ENCODE results near the gene RBM47.

Gene RBM47

DNA sequence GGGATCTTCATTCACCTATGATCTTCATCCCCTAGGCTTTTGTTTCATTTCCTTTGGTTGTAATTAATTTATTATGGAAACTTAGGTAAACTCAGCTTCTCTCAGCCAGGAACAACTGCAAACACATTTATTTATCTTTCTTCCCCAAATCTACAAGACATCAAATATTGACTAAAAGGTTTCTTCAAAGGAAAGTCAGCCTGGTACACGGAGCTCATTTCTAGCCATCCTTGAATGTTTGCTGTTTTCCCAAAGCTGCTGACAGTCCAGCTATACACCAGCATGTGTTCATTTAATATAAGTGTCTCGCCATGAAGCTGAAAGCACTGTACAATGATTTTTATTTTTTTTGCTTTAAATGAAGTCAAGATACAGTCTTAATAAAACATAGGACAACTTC is 16.8 kb downstream of the RBM47 start:
- Histone ChIP-seq H3K4me3 (ENCODE audit: low read length, poor library complexity, severe bottlenecking) (no peak overlapping the region), H3K27me3 (ENCODE audit: insufficient read depth, low read length, poor library complexity, severe bottlenecking) (no peaks in the 10 kb centered on the region), H3K4me2 (ENCODE audit: low read depth, low read length, poor library complexity, severe bottlenecking) (no peak overlapping the region), H3K9ac (ENCODE audit: low read depth, low read length, poor library complexity, severe bottlenecking) (no peak overlapping the region), H3K79me2 (ENCODE audit: insufficient read depth, low read length) (no peaks in the 10 kb centered on the region), H3K4me1 (ENCODE audit: insufficient read depth, low read length, poor library complexity, severe bottlenecking) (no peaks in the 10 kb centered on the region), H3F3A (ENCODE audit: low read depth) (no peaks in the 10 kb centered on the region), H2AFZ (ENCODE audit: low read length) (no peak overlapping the region), H4K20me1 (ENCODE audit: insufficient read depth, low read length, poor library complexity, severe bottlenecking) (no peaks in the 10 kb centered on the region), H3K36me3 (ENCODE audit: insufficient read depth, low read length) (no peaks in the 10 kb centered on the region), H3K9me2 (replicated peaks; ENCODE audit: low read depth, low read length) (no peaks in the 10 kb centered on the region), H3K9me3 (ENCODE audit: insufficient read depth, low read depth, low read length) (no peaks in the 10 kb centered on the region)
- no peak for TF ChIP-seq EZH2phosphoT487 (IDR thresholded peaks at IDR 0.05; ENCODE audit: borderline replicate concordance)
- no peak for TF ChIP-seq CTCF (conservative IDR thresholded peaks at IDR 0.05; ENCODE audit: low read length)

GRCh38 chr4:40612283-40612682 is 17.4 kb downstream of the RBM47 start:
- Histone ChIP-seq H3F3A (ENCODE audit: low read depth) (no peaks in the 10 kb centered on the region), H3K27me3 (ENCODE audit: insufficient read depth, low read length, poor library complexity, severe bottlenecking) (no peaks in the 10 kb centered on the region), H3K79me2 (ENCODE audit: insufficient read depth, low read length) (no peaks in the 10 kb centered on the region), H3K36me3 (ENCODE audit: insufficient read depth, low read length) (no peaks in the 10 kb centered on the region), H3K4me2 (ENCODE audit: low read depth, low read length, poor library complexity, severe bottlenecking) (no peak overlapping the region), H2AFZ (ENCODE audit: low read length) (no peak overlapping the region), H3K4me3 (ENCODE audit: low read length, poor library complexity, severe bottlenecking) (no peak overlapping the region), H4K20me1 (ENCODE audit: insufficient read depth, low read length, poor library complexity, severe bottlenecking) (no peaks in the 10 kb centered on the region), H3K9me3 (ENCODE audit: insufficient read depth, low read depth, low read length) (no peaks in the 10 kb centered on the region), H3K4me1 (ENCODE audit: insufficient read depth, low read length, poor library complexity, severe bottlenecking) (no peaks in the 10 kb centered on the region), H3K9ac (ENCODE audit: low read depth, low read length, poor library complexity, severe bottlenecking) (no peak overlapping the region), H3K9me2 (replicated peaks; ENCODE audit: low read depth, low read length) (no peaks in the 10 kb centered on the region)
- no peak for TF ChIP-seq CTCF (conservative IDR thresholded peaks at IDR 0.05; ENCODE audit: low read length)

DNA sequence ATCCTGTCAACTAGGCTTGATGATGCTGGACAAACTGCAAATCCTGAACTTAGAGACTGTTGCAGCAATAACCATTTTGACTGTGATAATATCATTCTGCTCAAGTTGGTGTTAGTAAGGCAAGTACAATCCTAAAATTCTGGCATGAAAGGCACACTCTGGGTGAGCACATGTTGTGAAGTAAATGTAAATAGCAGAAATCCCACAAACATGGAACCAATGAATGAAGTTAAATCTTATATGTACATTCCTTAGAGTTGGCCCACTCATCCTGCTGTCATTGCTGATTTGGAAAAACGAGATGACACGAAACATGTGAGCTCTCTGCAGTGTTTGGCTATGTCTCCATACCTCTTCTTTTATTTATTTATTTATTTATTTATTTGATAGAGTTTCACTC is 21.0 kb downstream of the RBM47 start:
- H3K9ac ChIP-seq (ENCODE audit: low read depth, low read length, poor library complexity, severe bottlenecking), result no peak overlapping the region
- H3K4me3 ChIP-seq (ENCODE audit: low read length, poor library complexity, severe bottlenecking), result no peak overlapping the region
- H3F3A ChIP-seq (ENCODE audit: low read depth), result no peaks in the 10 kb centered on the region
- no peaks in the 10 kb centered on the region for H3K79me2 ChIP-seq (ENCODE audit: insufficient read depth, low read length)
- TF ChIP-seq EZH2phosphoT487 (IDR thresholded peaks at IDR 0.05; ENCODE audit: borderline replicate concordance), result no peak
- no peak for TF ChIP-seq CTCF (conservative IDR thresholded peaks at IDR 0.05; ENCODE audit: low read length)
- H3K4me1 ChIP-seq (ENCODE audit: insufficient read depth, low read length, poor library complexity, severe bottlenecking), result no peaks in the 10 kb centered on the region
- no peaks in the 10 kb centered on the region for H3K9me2 ChIP-seq (replicated peaks; ENCODE audit: low read depth, low read length)
- no peak overlapping the region for H3K4me2 ChIP-seq (ENCODE audit: low read depth, low read length, poor library complexity, severe bottlenecking)
- H2AFZ ChIP-seq (ENCODE audit: low read length), result no peak overlapping the region
- no peaks in the 10 kb centered on the region for H4K20me1 ChIP-seq (ENCODE audit: insufficient read depth, low read length, poor library complexity, severe bottlenecking)
- H3K36me3 ChIP-seq (ENCODE audit: insufficient read depth, low read length), result no peaks in the 10 kb centered on the region
- H3K27me3 ChIP-seq (ENCODE audit: insufficient read depth, low read length, poor library complexity, severe bottlenecking), result no peaks in the 10 kb centered on the region
- H3K9me3 ChIP-seq (ENCODE audit: insufficient read depth, low read depth, low read length), result no peaks in the 10 kb centered on the region

Measured in Loucy (cell line).